ENCODE measurements around the gene RLN3. TPM values are rescaled to one million over a fixed set of nuclear protein-coding genes. Genes with fewer than 3 reads are reported as not detected.

Gene RLN3, protein sequence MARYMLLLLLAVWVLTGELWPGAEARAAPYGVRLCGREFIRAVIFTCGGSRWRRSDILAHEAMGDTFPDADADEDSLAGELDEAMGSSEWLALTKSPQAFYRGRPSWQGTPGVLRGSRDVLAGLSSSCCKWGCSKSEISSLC
- not detected in 2 replicates for total RNA-seq

DNA sequence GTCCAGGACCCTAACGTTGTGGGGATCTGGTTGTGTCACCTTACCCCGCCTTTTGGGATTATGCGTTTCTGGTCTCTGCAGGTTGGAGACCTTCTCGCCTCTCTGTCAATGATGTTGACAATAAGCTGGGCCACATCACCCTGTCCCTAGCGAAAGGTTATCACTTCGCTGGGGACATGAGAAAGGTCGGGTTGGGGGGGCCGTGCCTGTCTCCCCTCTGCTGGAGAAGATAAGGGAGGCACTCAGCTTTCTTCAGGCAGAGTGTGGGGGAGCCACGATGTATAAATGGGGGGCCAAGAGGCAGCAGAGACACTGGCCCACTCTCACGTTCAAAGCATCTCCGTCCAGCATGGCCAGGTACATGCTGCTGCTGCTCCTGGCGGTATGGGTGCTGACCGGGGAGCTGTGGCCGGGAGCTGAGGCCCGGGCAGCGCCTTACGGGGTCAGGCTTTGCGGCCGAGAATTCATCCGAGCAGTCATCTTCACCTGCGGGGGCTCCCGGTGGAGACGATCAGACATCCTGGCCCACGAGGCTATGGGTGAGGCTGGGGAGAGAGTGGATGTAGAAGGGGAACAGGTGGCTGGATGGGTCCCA, at the start of gene RLN3:
RLN3 (plus strand) TSS at position 293 of the 595 bp plus-strand sequence; CDS start at position 350, 57 bp downstream.

DNA sequence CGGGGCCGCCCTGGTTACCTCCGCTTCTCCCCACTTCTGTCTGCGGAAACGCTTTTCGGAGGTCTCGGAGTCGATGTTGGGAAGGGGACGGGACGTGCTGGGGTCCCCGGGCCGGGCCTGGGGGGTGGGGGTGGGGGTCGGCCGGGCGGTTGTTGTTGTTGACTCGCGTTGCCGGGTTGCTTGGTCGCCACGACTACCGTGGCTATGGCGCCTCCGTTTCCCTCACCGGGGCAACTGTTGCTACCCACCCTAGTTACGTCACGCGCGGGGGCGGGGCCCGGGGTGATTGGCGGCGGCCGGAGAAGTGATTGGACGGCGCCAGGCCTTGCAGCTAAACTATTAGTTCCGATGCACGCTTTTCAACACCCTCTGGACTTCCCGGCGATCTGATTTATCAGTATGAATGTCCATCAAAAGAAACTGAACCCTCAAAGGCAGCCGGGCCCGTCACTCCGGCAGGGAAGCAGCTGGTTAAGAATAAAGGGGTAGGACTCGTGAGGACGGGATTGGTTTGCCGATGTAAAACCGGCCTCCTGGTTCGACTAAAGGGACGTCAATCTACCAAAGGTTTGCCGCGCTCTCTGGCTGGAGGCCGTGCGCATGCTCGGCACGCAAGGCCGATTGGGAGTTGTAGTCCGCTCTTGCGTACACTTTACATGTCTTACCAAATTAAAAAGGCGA, 21.7 kb upstream of the RLN3 start, which contains the start of gene RFX1:
RFX1 (minus strand) TSS at position 236 of the 681 bp plus-strand sequence. CDS start 12,477 bp downstream, outside the sequence.

GRCh38 chr19:14031719-14032480, 4.0 kb downstream of the RLN3 start, which contains the start of gene IL27RA:
Gene IL27RA, plus strand, starts transcription at chr19:14031762. Its CDS starts 111 bp downstream, at chr19:14031873.

DNA sequence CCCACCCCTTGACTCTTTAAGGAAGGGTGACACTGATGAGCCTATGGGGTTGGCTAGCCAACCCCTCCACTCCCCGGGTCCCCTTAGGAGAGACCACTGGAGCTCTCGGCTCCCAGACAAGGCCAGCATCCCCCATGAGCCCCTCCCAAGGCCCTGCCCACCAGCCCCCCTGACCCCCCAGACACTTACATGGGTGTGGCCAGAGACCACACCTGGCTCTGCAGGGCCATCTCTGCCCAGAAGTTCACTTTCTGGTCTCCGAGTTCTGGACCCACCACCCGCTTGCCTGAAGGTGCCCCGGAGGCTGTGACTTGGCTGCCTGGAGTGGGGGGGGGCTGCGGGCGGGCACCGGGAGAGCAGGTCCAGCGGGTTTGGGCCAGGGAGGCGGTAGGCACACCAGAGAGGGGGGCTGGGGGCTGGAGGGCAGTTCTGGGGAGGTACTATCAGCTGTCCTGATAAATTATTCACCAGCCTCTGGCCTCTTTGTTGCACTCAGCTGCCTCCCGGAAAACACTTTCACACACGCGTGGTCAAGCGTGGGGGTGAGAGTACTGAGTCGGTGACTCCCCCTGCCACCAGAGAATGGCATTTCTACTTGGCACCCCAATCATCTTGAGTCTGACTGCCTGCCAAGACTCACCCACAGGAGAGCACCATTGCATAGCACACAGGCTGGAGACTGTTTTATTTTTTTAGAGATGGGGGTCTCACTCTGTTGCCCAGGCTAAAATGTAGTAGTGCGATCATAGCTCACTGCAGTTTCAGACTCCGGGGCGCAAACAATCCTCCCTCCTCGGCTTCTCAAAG, 34.0 kb downstream of the RLN3 start, which contains the start of gene PALM3:
PALM3 (minus strand) TSS at position 326 of the 807 bp plus-strand sequence; CDS start at position 230, 96 bp downstream.

DNA sequence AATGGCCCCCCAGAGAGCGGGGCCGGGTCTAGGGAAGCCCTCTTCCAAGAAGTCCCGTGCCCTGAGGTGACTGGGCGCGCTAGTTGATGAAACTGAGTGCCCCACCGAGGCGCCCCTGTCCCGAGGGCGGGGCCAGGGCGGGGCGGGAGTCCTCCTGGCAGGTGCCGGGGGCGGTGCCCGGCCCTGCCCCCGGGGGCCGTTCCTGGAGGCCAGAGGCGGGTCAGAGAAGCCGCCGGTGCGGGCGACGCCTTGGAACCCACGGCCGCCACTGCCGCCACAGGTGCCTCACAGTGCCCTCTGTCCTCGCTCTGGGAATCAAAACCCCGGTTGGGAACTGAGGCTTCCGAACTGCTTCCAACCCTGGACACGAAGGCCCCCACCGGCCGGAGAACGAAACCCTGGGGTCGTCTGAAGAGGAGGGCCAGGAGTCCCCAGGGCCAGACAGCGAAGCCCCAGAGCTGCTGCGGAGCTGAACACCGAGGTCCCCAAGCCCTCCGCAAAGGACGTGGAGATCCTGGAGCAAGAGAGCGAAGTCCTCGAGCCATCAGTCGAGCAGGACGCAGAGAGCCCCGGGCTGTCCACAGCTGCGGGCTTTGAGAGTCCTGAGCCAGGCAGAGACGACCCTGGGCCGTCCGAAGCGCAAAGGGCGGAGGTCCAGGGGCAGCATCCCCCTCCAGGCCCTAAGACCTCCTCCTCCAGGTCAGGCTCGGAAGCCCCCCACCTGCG, 44.8 kb downstream of the RLN3 start, which contains the start of gene MISP3:
MISP3 (plus strand) TSS at position 252 of the 726 bp plus-strand sequence. CDS start 524 bp downstream, outside the sequence.

Other genes starting within 250 kb of the RLN3 start
- 3.9 and 4.9 TPM in 2 replicates for gene ZSWIM4, start 232.7 kb upstream of the RLN3 start, total RNA-seq
- gene NANOS3, start 151.0 kb upstream of the RLN3 start, total RNA-seq = not detected in 2 replicates
- under 0.01 and 0.17 TPM in 2 replicates for gene BRME1, start 122.0 kb upstream of the RLN3 start, total RNA-seq
- gene CC2D1A, start 121.9 kb upstream of the RLN3 start, total RNA-seq = 16.5 and 17.8 TPM in 2 replicates
- gene PODNL1, start 89.7 kb upstream of the RLN3 start, total RNA-seq = 1.7 and 1.9 TPM in 2 replicates
- gene DCAF15, start 75.6 kb upstream of the RLN3 start, total RNA-seq = 22.2 and 27.6 TPM in 2 replicates
- 4.5 and 5.0 TPM in 2 replicates for gene RFX1, start 21.8 kb upstream of the RLN3 start, total RNA-seq
- 2.2 and 3.2 TPM in 2 replicates for gene IL27RA, start 3.6 kb downstream of the RLN3 start, total RNA-seq
- 0.15 and 0.17 TPM in 2 replicates for gene PALM3, start 33.9 kb downstream of the RLN3 start, total RNA-seq
- 0.30 and 1.2 TPM in 2 replicates for gene MISP3, start 44.6 kb downstream of the RLN3 start, total RNA-seq
- not detected in 2 replicates for gene C19orf67, start 57.6 kb downstream of the RLN3 start, total RNA-seq
- 31.4 and 33.9 TPM in 2 replicates for gene SAMD1, start 62.6 kb downstream of the RLN3 start, total RNA-seq
- 54.0 and 57.4 TPM in 2 replicates for gene PRKACA, start 89.6 kb downstream of the RLN3 start, total RNA-seq
- gene ASF1B, start 108.4 kb downstream of the RLN3 start, total RNA-seq = 53.6 and 56.5 TPM in 2 replicates
- gene ADGRL1, start 178.0 kb downstream of the RLN3 start, total RNA-seq = 0.84 and 0.89 TPM in 2 replicates